Uterus (tissue), 2 donors: ENCODE measurements around the gene CELA2B.

ENCODE experiments used
- POLR2A ChIP-seq, 2 donors: fragments of 450-650 bp; IDR thresholded peaks; one replicate each; pipeline ENCODE4 v1.6.1; 2016; ENCODE audit warnings: antibody characterized with exemption in 2 of 2, mild to moderate bottlenecking in 1 of 2, moderate library complexity in 1 of 2
- TF ChIP-seq, protein P1 (sequence below), 4 experiments: fragments of 200-600 bp in 2 of 4; fragments of 450-650 bp in 2 of 4; sonication (generic) in 2 of 4; IDR thresholded peaks; one replicate each; pipeline ENCODE4 v1.5.1; 2016 to 2019; ENCODE audit warnings: antibody characterized with exemption in 4 of 4, mild to moderate bottlenecking in 2 of 4, moderate library complexity in 1 of 4

DNA sequence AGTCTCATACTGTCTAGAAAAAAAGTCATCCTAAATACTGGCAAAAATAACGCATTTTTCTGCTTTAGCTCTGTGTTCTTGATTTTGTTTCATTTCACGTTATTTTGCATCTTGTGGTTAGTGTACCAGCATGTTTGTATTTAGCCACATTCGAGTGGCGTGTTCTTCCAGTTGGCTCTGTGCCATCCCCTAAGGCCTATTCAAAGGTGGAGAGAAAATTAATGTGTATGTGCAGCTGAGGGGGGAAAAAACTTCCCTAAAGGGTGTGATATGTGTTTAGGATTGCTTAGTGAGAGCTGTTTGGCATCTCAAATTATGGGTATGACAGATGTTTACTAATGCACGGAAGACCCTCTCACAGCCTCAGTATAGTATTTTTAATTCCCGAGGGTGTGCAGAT, 62.9 kb downstream of the CELA2B start:
- TF ChIP-seq, protein P1, sequence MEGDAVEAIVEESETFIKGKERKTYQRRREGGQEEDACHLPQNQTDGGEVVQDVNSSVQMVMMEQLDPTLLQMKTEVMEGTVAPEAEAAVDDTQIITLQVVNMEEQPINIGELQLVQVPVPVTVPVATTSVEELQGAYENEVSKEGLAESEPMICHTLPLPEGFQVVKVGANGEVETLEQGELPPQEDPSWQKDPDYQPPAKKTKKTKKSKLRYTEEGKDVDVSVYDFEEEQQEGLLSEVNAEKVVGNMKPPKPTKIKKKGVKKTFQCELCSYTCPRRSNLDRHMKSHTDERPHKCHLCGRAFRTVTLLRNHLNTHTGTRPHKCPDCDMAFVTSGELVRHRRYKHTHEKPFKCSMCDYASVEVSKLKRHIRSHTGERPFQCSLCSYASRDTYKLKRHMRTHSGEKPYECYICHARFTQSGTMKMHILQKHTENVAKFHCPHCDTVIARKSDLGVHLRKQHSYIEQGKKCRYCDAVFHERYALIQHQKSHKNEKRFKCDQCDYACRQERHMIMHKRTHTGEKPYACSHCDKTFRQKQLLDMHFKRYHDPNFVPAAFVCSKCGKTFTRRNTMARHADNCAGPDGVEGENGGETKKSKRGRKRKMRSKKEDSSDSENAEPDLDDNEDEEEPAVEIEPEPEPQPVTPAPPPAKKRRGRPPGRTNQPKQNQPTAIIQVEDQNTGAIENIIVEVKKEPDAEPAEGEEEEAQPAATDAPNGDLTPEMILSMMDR (IDR thresholded peaks at IDR 0.05), result no peak
- no peak for TF ChIP-seq POLR2A (IDR thresholded peaks at IDR 0.05)
